ES-I3 (cell line): Measurements from ENCODE around the gene FITM1.

Source experiments
- H3K36me3 ChIP-seq: 2 replicates; pipeline ENCODE4 v1.6.1; 2013; ENCODE audit warnings: mild to moderate bottlenecking, low read length, control low read depth, moderate library complexity; ENCODE audit not compliant: insufficient read depth
- H3K4me1 ChIP-seq: 2 replicates; pipeline ENCODE4 v1.6.1; 2013; ENCODE audit warnings: mild to moderate bottlenecking, control low read depth, low read length; ENCODE audit not compliant: insufficient read depth
- H3K9ac ChIP-seq: 2 replicates; pipeline ENCODE4 v1.6.1; 2013; ENCODE audit warnings: low read depth, mild to moderate bottlenecking, low read length, moderate library complexity
- H3K9me3 ChIP-seq: 2 replicates; pipeline ENCODE4 v1.6.1; 2013; ENCODE audit warnings: mild to moderate bottlenecking, low read length, moderate library complexity; ENCODE audit not compliant: control insufficient read depth, insufficient read depth

Gene FITM1

DNA sequence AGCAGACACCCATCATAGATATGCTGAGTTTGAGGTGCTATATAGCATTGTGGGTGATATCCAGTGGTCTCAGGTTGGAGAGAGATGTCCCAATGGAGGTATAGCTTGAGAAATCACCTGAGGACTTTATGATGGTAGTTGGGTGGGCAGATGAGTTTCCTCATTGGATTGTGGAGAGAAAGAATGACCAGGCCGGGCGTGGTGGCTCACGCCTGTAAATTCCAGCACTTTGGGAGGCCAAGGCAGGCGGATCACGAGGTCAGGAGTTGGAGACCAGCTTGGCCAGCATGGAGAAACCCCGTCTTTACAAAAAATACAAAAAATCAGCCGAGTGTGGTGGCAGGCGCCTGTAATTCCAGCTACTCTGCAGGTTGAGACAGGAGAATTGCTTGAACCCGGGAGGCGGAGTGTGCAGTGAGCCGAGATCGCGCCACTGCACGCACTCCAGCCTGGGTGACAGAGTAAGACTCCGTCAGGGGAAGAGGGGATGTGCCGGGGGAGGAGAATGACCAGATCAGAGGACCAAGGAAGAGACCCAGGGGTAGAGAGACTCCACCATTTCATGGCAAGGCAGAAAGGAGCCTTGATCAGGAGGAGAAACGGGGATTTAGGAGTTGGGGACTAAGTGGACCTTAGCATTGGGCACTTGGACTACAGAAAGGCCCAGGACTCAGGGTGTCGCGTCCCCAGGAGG lies 37.1 kb upstream of the FITM1 start:
- Histone ChIP-seq H3K4me1 (peaks cover 9% of the 10 kb centered on the region), H3K9ac (peak overlapping the region; percentile 46)

DNA sequence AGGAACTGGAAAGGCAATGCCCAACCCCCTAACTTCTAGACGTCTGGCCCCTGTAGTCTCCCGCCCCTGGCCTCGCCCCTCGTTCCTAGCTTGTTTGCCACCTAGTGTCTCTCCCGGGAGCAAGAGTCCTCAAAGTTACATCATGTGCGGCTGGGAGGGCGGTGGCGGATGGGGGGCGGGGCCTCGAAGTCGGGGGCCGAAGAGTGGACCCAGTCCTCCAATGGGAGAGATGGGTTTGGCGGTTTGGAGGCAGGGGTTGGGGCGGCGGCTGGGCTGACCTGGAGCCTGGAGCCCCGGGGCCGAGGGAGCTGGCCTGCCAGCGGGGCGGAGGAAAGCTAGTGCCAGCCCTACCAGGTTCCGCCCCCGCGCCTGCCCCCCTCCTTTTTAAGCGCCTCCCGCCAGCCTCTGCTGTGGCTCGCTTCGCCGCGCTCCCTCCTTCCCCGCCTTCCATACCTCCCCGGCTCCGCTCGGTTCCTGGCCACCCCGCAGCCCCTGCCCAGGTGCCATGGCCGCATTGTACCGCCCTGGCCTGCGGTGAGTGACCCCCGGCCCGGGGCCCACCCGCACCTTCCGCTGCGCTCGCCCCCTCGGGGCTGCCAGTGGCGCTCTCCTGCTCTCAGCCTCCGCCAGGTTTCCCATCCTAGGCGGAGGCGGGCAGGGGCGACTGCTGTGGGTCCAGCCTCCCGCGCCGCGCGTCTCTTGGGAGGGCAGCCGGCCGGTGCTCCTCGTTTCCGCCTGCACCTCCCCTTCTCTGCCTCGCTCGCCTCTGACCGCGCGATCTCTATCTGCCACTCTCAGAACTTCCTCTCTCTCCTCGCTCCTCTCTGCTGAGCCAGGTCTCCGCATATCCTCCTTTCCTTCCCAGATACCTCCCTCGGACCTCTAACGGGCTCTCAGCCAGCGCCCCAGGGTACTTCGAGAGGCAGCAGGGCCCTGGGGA lies 36.3 kb upstream of the FITM1 start, which contains the start of gene PCK2:
PCK2 (plus strand) TSS at position 411 of the 940 bp plus-strand sequence; CDS start at position 506, 95 bp downstream.
- Histone ChIP-seq H3K9ac (peak within 1 kb of the TSS; percentile 99), H3K9me3 (no peaks in the 10 kb centered on the region; the same call in 1 of the 2 replicates), H3K36me3 (peaks cover 11% of the 10 kb centered on the region; the same call in 1 of the 2 replicates), H3K4me1 (peaks cover 9% of the 10 kb centered on the region)

More for the DNA sequence above, 37.1 kb upstream of the FITM1 start:
- Histone ChIP-seq H3K36me3 (peaks cover 7% of the 10 kb centered on the region; the same call in 1 of the 2 replicates), H3K9me3 (no peaks in the 10 kb centered on the region; the same call in 1 of the 2 replicates)

DNA sequence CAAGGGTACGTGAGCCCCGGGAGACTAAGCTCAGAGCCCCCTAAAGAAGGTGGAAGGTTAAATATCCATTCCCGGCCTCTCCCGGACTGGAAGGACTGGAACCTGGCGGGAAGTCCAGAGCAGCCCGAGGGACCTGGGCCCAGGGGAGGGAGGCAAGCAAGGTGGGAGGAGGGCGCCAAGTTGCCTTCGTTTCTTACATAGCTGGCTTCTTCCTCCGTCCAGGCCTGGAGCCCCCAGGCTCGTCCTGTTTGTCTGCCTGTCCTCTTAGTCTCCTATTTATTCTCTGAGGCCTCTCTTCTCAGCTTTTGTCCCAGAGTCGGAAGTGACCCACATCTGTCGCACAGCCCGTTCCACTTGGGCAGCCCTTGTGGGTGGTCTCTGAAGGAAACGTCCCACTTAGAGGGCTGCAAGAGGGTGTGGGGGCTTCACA lies 35.6 kb upstream of the FITM1 start:
- Histone ChIP-seq H3K36me3 (peaks cover 17% of the 10 kb centered on the region), H3K9ac (peak overlapping the region; percentile 99), H3K9me3 (no peaks in the 10 kb centered on the region; the same call in 1 of the 2 replicates), H3K4me1 (peaks cover 9% of the 10 kb centered on the region)

DNA sequence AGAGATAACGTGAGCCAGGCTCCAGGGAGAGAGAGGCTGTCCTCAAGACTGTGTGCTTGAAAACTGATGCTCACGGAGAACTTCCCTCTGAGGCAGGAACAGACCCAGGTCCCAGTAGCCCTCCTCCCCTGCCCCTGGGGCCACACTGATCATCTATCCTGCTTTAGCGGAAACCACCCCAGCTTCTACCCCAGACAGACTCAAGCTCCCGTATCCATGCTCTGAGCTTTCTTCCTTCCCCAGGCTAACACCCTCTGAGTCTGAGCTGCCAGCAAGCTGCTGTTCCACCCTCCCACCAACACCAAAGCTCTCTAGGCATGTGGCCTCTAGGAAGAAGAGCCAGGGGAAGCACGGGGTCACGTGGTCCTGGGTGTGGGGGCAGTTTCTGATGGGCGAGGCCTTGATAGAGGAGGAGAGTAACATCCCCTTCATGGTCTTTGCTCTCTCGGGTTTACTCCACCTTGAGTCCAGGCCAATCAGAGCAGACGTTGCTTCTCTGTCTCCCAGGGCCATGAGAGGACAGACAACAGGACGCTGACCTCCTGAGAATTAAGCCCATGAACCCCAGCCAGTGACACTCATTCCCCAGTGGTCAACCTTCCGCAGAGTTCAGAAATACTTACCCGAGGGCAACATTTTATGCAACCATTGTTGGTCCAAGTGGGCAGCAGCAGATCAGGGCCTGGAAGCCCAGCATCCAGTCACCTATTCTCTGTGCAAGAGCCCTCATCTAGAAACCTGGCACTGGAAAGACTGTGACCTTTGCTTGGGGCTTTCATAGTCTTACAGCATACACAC lies 35.0 kb upstream of the FITM1 start:
- peaks cover 9% of the 10 kb centered on the region for H3K4me1 ChIP-seq
- peak overlapping the region; percentile 99 for H3K9ac ChIP-seq
- H3K36me3 ChIP-seq: peaks cover 21% of the 10 kb centered on the region

DNA sequence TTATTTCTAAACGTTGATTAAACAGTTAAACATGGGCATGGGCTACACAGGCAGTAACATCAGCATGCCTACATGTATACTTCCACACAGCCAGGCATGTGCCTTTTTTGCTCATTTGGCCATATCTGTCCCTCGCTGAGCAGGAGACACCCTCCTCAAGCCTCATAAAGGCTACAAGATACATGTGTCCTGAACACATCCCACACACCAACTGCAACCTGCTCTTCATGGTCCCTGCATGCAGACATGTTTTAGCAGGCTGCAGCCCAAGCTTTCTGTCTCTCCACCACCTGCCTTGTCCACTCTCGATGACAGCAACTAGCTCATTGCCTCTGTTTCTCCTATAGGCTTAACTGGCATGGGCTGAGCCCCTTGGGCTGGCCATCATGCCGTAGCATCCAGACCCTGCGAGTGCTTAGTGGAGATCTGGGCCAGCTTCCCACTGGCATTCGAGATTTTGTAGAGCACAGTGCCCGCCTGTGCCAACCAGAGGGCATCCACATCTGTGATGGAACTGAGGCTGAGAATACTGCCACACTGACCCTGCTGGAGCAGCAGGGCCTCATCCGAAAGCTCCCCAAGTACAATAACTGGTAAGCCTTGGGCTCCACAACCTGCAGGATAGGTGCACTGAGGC lies 33.8 kb upstream of the FITM1 start:
- Histone ChIP-seq H3K9me3 (no peaks in the 10 kb centered on the region; the same call in 1 of the 2 replicates), H3K9ac (no peak overlapping the region), H3K36me3 (peaks cover 21% of the 10 kb centered on the region), H3K4me1 (peaks cover 9% of the 10 kb centered on the region)

More for the DNA sequence above, 35.0 kb upstream of the FITM1 start:
- no peaks in the 10 kb centered on the region; the same call in 1 of the 2 replicates for H3K9me3 ChIP-seq

DNA sequence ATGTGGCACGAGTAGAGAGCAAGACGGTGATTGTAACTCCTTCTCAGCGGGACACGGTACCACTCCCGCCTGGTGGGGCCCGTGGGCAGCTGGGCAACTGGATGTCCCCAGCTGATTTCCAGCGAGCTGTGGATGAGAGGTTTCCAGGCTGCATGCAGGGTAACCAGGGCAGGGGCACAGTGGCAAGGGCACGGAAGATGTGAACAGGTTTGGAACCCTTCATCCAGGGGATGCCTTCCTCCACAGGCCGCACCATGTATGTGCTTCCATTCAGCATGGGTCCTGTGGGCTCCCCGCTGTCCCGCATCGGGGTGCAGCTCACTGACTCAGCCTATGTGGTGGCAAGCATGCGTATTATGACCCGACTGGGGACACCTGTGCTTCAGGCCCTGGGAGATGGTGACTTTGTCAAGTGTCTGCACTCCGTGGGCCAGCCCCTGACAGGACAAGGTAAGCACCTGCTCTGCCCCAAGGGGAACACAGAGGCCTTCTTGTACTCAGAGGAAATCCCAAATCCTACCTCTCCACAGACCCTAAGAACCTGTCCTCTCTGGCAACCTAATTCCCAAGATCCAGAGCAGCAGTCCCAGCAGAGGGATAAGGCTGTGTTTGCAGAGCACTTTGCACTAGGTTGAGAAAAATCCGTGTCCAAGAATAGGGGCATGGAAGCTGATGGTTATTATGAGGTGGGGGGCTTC lies 32.1 kb upstream of the FITM1 start:
- Histone ChIP-seq H3K36me3 (peaks cover 35% of the 10 kb centered on the region), H3K9me3 (no peaks in the 10 kb centered on the region; the same call in 1 of the 2 replicates), H3K4me1 (peaks cover 3% of the 10 kb centered on the region), H3K9ac (no peak overlapping the region)

DNA sequence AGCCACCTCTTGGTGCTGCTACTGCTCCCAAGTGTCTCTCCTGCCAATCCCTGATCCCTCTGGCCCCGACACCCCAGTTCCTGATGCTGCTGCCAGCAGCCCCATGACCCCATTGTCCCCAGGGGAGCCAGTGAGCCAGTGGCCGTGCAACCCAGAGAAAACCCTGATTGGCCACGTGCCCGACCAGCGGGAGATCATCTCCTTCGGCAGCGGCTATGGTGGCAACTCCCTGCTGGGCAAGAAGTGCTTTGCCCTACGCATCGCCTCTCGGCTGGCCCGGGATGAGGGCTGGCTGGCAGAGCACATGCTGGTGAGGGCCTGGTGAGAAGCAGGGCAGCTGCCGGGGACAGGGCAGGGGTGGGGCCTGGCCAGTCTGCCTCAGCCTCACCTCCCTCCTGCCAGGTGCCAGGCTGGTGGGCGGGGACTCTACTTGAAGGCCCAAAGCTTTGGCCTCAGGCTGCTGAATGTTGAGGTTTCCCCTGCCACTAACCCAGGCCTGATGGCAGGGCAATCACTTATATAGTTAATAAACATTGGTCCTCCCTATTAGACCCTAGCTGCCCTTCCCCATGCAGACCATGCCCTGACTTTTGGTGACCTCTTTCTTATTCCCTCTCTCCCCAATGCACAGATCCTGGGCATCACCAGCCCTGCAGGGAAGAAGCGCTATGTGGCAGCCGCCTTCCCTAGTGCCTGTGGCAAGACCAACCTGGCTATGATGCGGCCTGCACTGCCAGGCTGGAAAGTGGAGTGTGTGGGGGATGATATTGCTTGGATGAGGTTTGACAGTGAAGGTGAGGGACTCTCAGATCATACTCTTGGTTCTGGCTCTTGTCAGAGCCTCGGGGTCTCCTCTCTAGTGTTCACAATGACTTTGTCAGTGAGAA lies 31.3 kb upstream of the FITM1 start:
- no peaks in the 10 kb centered on the region; the same call in 1 of the 2 replicates for H3K9me3 ChIP-seq
- peaks cover 43% of the 10 kb centered on the region for H3K36me3 ChIP-seq
- H3K9ac ChIP-seq: no peak overlapping the region
- H3K4me1 ChIP-seq: no peaks in the 10 kb centered on the region; the same call in 1 of the 2 replicates

DNA sequence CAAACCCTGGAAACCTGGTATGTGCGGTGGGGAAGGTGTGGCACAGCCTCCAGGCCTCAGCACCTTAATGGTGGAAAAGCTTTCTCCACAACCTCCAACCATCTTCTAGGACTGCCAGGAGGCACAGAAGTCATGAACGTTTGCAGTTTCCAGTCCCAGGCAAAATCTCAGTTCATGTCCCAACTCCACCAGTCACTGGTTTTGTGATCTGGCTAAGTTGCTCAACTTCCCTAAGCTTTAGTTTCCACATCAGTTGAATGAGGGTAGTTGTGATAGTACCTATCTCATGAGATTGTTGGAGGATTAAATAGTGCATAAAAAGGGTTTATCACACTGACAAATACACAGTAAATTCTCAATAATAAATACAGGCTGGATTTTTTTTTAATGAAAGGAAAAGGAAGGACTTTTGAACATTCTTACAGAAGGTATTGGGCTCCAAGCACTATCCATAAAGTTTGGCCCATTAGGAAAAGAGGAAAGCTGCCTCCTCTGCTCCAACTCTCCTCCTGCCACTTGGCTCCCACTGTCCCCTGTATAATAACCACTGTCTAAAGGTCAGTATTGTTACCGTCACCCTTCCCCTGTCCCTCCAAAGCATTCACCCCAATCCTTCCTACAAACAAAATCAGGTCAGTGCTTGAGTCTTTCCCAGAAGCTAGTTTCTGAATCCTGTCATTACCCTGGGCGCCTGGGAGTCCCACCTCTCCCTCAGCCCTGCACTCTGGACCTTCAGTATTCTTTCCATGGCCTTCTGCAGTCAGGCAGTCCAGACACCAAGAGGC lies 30.1 kb upstream of the FITM1 start:
- H3K9me3 ChIP-seq: peaks cover 3% of the 10 kb centered on the region
- no peaks in the 10 kb centered on the region; the same call in 1 of the 2 replicates for H3K4me1 ChIP-seq
- H3K36me3 ChIP-seq: peaks cover 45% of the 10 kb centered on the region
- no peak overlapping the region for H3K9ac ChIP-seq

DNA sequence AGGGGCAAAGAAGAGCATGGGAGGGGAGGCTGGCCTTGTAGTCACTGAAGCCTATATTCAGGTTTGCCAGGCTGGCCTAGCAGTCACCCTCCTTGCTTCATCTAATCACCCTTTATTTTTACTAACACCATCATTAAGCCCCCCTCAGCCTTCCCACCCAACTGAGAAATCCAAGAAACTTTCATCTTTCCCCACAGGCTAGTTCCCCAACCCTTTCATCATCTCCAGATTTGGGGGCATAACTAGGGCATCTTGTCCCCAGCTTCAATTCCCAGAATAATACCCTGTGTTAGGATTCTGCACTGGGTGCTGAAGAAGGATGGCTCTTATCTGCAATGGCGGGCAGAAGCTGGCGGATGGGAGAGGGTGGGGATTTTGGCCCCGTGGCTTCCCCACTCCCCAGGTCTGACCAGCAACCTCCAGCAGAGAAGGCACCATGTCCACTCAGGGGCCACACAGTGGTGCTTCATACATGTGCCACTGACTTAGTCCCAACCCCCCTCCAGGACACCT lies 29.4 kb upstream of the FITM1 start:
- Histone ChIP-seq H3K4me1 (no peaks in the 10 kb centered on the region), H3K9me3 (peaks cover 4% of the 10 kb centered on the region), H3K36me3 (peaks cover 41% of the 10 kb centered on the region), H3K9ac (no peak overlapping the region)

DNA sequence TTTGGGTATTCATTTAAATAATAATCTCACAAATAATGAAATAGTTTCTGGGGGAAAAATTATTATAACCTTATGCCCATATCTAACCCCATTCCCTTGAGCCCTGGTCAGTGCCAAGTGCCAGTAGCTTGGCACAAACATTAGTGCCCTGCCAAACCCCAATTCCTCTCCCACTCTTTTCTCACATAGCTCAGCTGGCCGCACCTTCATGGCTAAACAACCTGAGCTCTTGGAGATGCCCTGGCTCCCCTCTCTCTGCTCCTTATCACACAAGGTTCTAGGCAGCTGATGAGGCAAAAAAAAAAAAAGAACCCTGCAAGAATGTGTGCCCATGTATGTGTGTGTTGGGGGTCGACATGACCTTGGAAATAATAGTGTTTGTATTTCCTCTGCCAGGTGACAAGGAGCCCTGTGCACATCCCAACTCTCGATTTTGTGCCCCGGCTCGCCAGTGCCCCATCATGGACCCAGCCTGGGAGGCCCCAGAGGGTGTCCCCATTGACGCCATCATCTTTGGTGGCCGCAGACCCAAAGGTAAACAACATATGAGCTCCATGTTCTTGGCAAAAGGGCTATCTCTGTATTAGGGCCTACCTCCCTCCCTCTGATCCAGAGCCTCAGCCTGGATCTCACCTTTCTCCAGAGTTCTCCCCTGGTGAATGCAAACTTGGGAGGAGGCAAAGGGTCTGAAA lies 28.0 kb upstream of the FITM1 start:
- Histone ChIP-seq H3K36me3 (peaks cover 41% of the 10 kb centered on the region), H3K9me3 (peaks cover 4% of the 10 kb centered on the region), H3K4me1 (no peaks in the 10 kb centered on the region), H3K9ac (no peak overlapping the region)

DNA sequence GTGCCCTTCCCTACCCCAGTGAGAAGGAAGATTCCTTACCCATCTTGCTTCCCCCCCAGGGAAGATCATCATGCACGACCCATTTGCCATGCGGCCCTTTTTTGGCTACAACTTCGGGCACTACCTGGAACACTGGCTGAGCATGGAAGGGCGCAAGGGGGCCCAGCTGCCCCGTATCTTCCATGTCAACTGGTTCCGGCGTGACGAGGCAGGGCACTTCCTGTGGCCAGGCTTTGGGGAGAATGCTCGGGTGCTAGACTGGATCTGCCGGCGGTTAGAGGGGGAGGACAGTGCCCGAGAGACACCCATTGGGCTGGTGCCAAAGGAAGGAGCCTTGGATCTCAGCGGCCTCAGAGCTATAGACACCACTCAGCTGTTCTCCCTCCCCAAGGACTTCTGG lies 27.0 kb upstream of the FITM1 start:
- no peak overlapping the region for H3K9ac ChIP-seq
- peaks cover 4% of the 10 kb centered on the region for H3K9me3 ChIP-seq
- peaks cover 38% of the 10 kb centered on the region for H3K36me3 ChIP-seq
- no peaks in the 10 kb centered on the region for H3K4me1 ChIP-seq
